ENCODE measurements around the gene DSC2. TPM values are rescaled to one million over a fixed set of nuclear protein-coding genes. Genes with fewer than 3 reads are reported as not detected.

The DSC2 gene
- total and polyA plus RNA-seq, 2 of the 8 experiments (the other 6 are each of a cell fraction or from before 2014, with no cell fraction given), result 4.6 to 39.7 TPM

GRCh38 chr18:31101183-31102024, 817 bp downstream of the DSC2 start (continued):
- TF ChIP-seq RBBP5 (IDR thresholded peaks at IDR 0.05; ENCODE audit: borderline replicate concordance, low read depth, low read length) (peak; percentile 66; the same call in 1 of the 2 replicates), POLR2AphosphoS5 (IDR thresholded peaks at IDR 0.05; ENCODE audit: low read depth, low read length) (peak; percentile 63; the same call in 1 of the 2 replicates), TAF1 (IDR thresholded peaks at IDR 0.05; ENCODE audit: low read depth, low read length) (peak; percentile 71; the same call in 1 of the 2 replicates), SP4 (IDR thresholded peaks at IDR 0.05; ENCODE audit: low read length) (no peak)

Measured in H1 (cell line).